Liver (tissue), 3 donors: Measurements from ENCODE around the gene C6orf132.

ENCODE experiments used
- ATF3 ChIP-seq: IDR thresholded peaks from 2 replicates; pipeline ENCODE4 v1.6.1; 2016; ENCODE audit warnings: antibody characterized with exemption
- CTCF ChIP-seq: fragments of 150-350 bp; IDR thresholded peaks from 2 replicates; pipeline ENCODE4 v1.5.1; 2017; ENCODE audit warnings: improper control_type of control experiment, low read depth, low read length; ENCODE audit not compliant: missing input control
- HNF4A ChIP-seq, 2 donors: conservative IDR thresholded peaks; 2 replicates each; pipeline ENCODE4 v1.6.1; 2016; ENCODE audit warnings: antibody characterized with exemption in 2 of 2, mild to moderate bottlenecking in 2 of 2
- RXRA ChIP-seq, 2 donors: IDR thresholded peaks; 2 replicates each; pipeline ENCODE4 v1.6.1; 2017 to 2018; ENCODE audit warnings: antibody characterized with exemption in 2 of 2, mild to moderate bottlenecking in 1 of 2
- TAF1 ChIP-seq: conservative IDR thresholded peaks from 2 replicates; pipeline ENCODE4 v1.6.1; 2016; ENCODE audit warnings: antibody characterized with exemption, mild to moderate bottlenecking
- donor health status: healthy.
- donor health status: healthy.

- TF ChIP-seq TAF1 (no peak), CTCF (no peak), ATF3 (no peak), HNF4A (conservative IDR thresholded peaks at IDR 0.05) (no peak), RXRA (IDR thresholded peaks at IDR 0.05) (no peak)
Observed at GRCh38 chr6:42073287-42073686, 69.1 kb downstream of the C6orf132 start.
